Mammary epithelial cell (primary cell): ENCODE data around the gene MUL1.

ENCODE experiments used
- EZH2 ChIP-seq: IDR thresholded peaks from 2 replicates; pipeline ENCODE4 v1.6.1; 2012; ENCODE audit warnings: low read length, inconsistent platforms, borderline replicate concordance
- TF ChIP-seq, protein P1 (sequence below), 2 donors: IDR thresholded peaks in 1 of 2; conservative IDR thresholded peaks in 1 of 2; 2 replicates each; pipeline ENCODE4 v1.5.1; 2011 to 2012; ENCODE audit warnings: inconsistent platforms in 2 of 2, low read length in 2 of 2, mild to moderate bottlenecking in 2 of 2, control low read depth in 1 of 2, low read depth in 1 of 2; ENCODE audit not compliant: insufficient read depth in 1 of 2; ENCODE audit errors: extremely low read depth in 1 of 2

DNA sequence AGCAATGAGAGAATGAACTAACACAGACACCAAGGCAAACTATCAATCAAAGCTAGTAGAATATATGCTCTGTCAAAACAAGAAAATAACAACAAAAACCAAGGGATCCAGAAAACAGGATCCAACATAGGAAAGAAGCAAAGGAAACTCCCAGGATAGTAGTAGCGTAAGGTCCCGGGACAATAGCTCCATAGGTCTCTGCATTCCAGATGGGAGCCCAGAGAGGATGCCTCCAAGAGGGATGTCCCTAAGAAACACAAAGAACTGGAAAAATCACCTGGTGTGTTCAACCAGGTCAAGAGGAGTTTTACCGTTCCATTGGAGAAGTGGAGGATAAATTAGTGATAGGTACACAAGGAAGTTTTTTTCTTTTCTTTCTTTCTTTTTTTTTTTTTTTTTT, 38.7 kb upstream of the MUL1 start:
- TF ChIP-seq EZH2, result no peak
- TF ChIP-seq, protein P1, sequence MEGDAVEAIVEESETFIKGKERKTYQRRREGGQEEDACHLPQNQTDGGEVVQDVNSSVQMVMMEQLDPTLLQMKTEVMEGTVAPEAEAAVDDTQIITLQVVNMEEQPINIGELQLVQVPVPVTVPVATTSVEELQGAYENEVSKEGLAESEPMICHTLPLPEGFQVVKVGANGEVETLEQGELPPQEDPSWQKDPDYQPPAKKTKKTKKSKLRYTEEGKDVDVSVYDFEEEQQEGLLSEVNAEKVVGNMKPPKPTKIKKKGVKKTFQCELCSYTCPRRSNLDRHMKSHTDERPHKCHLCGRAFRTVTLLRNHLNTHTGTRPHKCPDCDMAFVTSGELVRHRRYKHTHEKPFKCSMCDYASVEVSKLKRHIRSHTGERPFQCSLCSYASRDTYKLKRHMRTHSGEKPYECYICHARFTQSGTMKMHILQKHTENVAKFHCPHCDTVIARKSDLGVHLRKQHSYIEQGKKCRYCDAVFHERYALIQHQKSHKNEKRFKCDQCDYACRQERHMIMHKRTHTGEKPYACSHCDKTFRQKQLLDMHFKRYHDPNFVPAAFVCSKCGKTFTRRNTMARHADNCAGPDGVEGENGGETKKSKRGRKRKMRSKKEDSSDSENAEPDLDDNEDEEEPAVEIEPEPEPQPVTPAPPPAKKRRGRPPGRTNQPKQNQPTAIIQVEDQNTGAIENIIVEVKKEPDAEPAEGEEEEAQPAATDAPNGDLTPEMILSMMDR (conservative IDR thresholded peaks at IDR 0.05 in 1 of 2, IDR thresholded peaks at IDR 0.05 in 1 of 2; ENCODE audit: extremely low read depth in 1 of 2, insufficient read depth in 1 of 2, low read depth in 1 of 2, low read length in 2 of 2), result no peak
